ENCODE results near the gene PLVAP. TPM values are rescaled to one million over a fixed set of nuclear protein-coding genes. Genes with fewer than 3 reads are reported as not detected.
"Not testable (repeated sequence)": the region's sequence is repeated elsewhere in the genome, so short reads cannot be mapped to it uniquely, and the experiment has no call there.

Gene PLVAP
- total RNA-seq, 1 donor from 2014 or later, result 0.72 TPM

GRCh38 chr19:17378271-17378670 is 1.1 kb upstream of the PLVAP start:
- H3K4me3 Mint-ChIP-seq, result no peak overlapping the region
- H3K9me3 Mint-ChIP-seq, result no peaks in the 10 kb centered on the region
- no peak for TF ChIP-seq CTCF (conservative IDR thresholded peaks at IDR 0.05)
- H3K27me3 Mint-ChIP-seq, result no peaks in the 10 kb centered on the region
- no peak for DNase-seq (ENCODE audit: extremely low spot score, unreplicated experiment)
- H3K36me3 Mint-ChIP-seq, result no peaks in the 10 kb centered on the region
- peaks cover 8% of the 10 kb centered on the region for H3K4me1 Mint-ChIP-seq (ENCODE audit: unreplicated experiment)
- no peak overlapping the region for H3K27ac Mint-ChIP-seq

- Mint-ChIP-seq H3K4me3 (no peak overlapping the region), H3K27me3 (peaks cover 4% of the 10 kb centered on the region), H3K36me3 (no peaks in the 10 kb centered on the region), H3K4me1 (ENCODE audit: unreplicated experiment) (no peaks in the 10 kb centered on the region), H3K27ac (no peak overlapping the region), H3K9me3 (no peaks in the 10 kb centered on the region)
- TF ChIP-seq CTCF (conservative IDR thresholded peaks at IDR 0.05), result no peak
- no peak for DNase-seq (ENCODE audit: extremely low spot score, unreplicated experiment)
Measured at GRCh38 chr19:17370026-17370587, 7.0 kb downstream of the PLVAP start.

GRCh38 chr19:17365361-17365760 is 11.8 kb downstream of the PLVAP start:
- no peaks in the 10 kb centered on the region for H3K36me3 Mint-ChIP-seq
- no peak for TF ChIP-seq CTCF (conservative IDR thresholded peaks at IDR 0.05)
- H3K4me1 Mint-ChIP-seq (ENCODE audit: unreplicated experiment), result no peaks in the 10 kb centered on the region
- H3K27ac Mint-ChIP-seq, result no peak overlapping the region
- H3K9me3 Mint-ChIP-seq, result no peaks in the 10 kb centered on the region
- no peak for DNase-seq (ENCODE audit: extremely low spot score, unreplicated experiment)
- no peak overlapping the region for H3K4me3 Mint-ChIP-seq
- peaks cover 15% of the 10 kb centered on the region for H3K27me3 Mint-ChIP-seq

GRCh38 chr19:17363852-17364605 is 13.1 kb downstream of the PLVAP start:
- not testable (repeated sequence) for H3K9me3 Mint-ChIP-seq; H3K4me1 Mint-ChIP-seq (ENCODE audit: unreplicated experiment); DNase-seq (ENCODE audit: extremely low spot score, unreplicated experiment); H3K27ac Mint-ChIP-seq; H3K4me3 Mint-ChIP-seq; H3K36me3 Mint-ChIP-seq
- H3K27me3 Mint-ChIP-seq, result peaks cover 13% of the 10 kb centered on the region

- Mint-ChIP-seq H3K36me3 (no peaks in the 10 kb centered on the region), H3K27me3 (peaks cover 13% of the 10 kb centered on the region), H3K4me3 (no peak overlapping the region), H3K27ac (no peak overlapping the region), H3K4me1 (ENCODE audit: unreplicated experiment) (no peaks in the 10 kb centered on the region), H3K9me3 (no peaks in the 10 kb centered on the region)
- DNase-seq (ENCODE audit: extremely low spot score, unreplicated experiment), result no peak
- TF ChIP-seq CTCF (conservative IDR thresholded peaks at IDR 0.05), result no peak
Measured at GRCh38 chr19:17359905-17360800, 17.0 kb downstream of the PLVAP start.

GRCh38 chr19:17358395-17358794 is 18.7 kb downstream of the PLVAP start:
- no peak for TF ChIP-seq CTCF (conservative IDR thresholded peaks at IDR 0.05)
- H3K27ac Mint-ChIP-seq, result no peak overlapping the region

More at GRCh38 chr19:17358395-17358794, 18.7 kb downstream of the PLVAP start:
- DNase-seq (ENCODE audit: extremely low spot score, unreplicated experiment), result no peak
- no peaks in the 10 kb centered on the region for H3K36me3 Mint-ChIP-seq
- H3K4me1 Mint-ChIP-seq (ENCODE audit: unreplicated experiment), result no peaks in the 10 kb centered on the region
- H3K9me3 Mint-ChIP-seq, result no peaks in the 10 kb centered on the region
- peaks cover 11% of the 10 kb centered on the region for H3K27me3 Mint-ChIP-seq
- H3K4me3 Mint-ChIP-seq, result no peak overlapping the region
